ENCODE measurements around the gene MACROH2A1.

DNA sequence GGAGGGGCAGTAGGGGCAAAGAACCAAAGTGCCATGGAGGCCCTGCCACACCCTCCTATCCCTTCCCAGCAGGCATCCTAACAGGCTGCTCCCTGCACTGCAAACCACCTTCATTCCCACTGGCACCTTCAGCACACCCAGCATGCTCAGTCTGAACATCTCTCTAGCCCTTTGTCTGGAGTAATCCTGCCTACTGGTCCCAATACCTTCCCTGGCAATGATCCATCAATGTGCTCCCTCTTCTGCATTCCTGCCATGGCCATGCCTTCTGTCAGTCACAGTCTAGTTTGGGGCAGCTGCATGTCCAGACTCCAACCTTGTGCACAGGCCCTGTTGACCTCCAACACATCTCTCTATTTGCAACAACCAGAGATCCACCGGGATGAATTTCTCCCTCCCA lies 4.9 kb downstream of the MACROH2A1 start:
- TF ChIP-seq FOSL1 (tag; conservative IDR thresholded peaks at IDR 0.05) (no peak), PTRF (tag; IDR thresholded peaks at IDR 0.05) (no peak), CSDE1 (IDR thresholded peaks at IDR 0.05) (no peak), POLR2A (conservative IDR thresholded peaks at IDR 0.05) (no peak), ETV6 (IDR thresholded peaks at IDR 0.05; ENCODE audit: borderline replicate concordance in 1 of 2, low read depth in 2 of 2, low read length in 1 of 2) (no peak), ETV6 (CRISPR knock-in tag; IDR thresholded peaks at IDR 0.05; ENCODE audit: borderline replicate concordance) (no peak), EP300 (IDR thresholded peaks at IDR 0.05; ENCODE audit: low read length) (no peak), GTF2F1 (IDR thresholded peaks at IDR 0.05; ENCODE audit: low read depth, low read length) (no peak), MTA3 (IDR thresholded peaks at IDR 0.05; ENCODE audit: borderline replicate concordance) (no peak), MYBL2 (IDR thresholded peaks at IDR 0.05; ENCODE audit: low read depth) (no peak), MYBL2 (CRISPR knock-in tag; IDR thresholded peaks at IDR 0.05; ENCODE audit: borderline replicate concordance) (no peak), IRF1 (CRISPR knock-in tag; IDR thresholded peaks at IDR 0.05; ENCODE audit: borderline replicate concordance) (no peak)

Measured in K562 (cell line).